RPMI7951 (cell line): Measurements from ENCODE around the gene LPCAT1. TPM values are rescaled to one million over a fixed set of nuclear protein-coding genes. Genes with fewer than 3 reads are reported as not detected.
"Not testable (repeated sequence)": the region's sequence is repeated elsewhere in the genome, so short reads cannot be mapped to it uniquely, and the experiment has no call there.

Experiments used
- DNase-seq: peaks from one replicate; pipeline ENCODE4 v3.0.0-alpha.2; 2012; ENCODE audit warnings: low read depth
- total RNA-seq: library from RNA; depleted of rRNA; stranded (reverse); fragments of >200 nt; shearing (Covaris generic); gene quantifications from 2 replicates; pipeline ENCODE4 v1.2.3, GENCODE V29; 2014; rRNA removed

The LPCAT1 gene, protein sequence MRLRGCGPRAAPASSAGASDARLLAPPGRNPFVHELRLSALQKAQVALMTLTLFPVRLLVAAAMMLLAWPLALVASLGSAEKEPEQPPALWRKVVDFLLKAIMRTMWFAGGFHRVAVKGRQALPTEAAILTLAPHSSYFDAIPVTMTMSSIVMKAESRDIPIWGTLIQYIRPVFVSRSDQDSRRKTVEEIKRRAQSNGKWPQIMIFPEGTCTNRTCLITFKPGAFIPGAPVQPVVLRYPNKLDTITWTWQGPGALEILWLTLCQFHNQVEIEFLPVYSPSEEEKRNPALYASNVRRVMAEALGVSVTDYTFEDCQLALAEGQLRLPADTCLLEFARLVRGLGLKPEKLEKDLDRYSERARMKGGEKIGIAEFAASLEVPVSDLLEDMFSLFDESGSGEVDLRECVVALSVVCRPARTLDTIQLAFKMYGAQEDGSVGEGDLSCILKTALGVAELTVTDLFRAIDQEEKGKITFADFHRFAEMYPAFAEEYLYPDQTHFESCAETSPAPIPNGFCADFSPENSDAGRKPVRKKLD
- 12.3 and 15.0 TPM in 2 replicates for total RNA-seq

DNA sequence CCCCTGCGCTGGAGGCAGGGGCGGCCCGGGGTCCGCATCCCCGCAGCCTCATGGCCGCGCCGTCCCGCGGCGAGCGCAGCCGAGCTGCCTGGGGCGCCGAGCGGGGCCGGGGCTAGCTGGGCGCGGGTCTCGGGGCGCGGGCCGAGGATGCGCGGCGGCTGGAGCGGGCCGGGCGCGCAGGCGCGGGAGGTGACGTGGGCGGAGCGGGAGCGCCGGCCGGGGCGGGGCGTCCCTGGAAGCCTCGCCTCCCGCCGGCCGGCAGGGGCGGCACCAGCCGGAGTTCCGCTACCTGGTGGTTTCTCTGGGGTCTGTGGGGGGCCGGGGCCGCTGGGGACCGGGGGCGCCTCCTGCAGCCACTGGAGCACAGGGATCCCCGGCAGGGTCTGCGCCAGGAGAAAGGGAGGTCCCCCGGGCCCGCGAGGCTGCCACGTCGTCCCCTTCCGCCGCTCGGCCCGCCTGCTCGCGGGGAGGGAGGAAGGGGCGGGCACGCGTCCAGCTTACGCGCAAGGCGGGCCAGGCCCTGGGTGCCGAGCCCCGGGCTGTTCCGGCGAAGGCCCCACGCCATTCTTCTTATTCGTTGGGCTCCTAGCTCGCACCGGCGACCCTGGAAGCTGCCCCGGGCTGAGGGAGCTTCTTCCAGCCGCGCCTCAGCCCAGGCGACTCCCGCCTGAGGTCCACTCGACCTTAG lies at the start of gene LPCAT1:
Gene LPCAT1, minus strand, starts transcription at position 168 of the 688 bp plus-strand sequence. Its CDS starts 116 bp downstream, at position 52.
- peak; percentile 57 for DNase-seq

DNA sequence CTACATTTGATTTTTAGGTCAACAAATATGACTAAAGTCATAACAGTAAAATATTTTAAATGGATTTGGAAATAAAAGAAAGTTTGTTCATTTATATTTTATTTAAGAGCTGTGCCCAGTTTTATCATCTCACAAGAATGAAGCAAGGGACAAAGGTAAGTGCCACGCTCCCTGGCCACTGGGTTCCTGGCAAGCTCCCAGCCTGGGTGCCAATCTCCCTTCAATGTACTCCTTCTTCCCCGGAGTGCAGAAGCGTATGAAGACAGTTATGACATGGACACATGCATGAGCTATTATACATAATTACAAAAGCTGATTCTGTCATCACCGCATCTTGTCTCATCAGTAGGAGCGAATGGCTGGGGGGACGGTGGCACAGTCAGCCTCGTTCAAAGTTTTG lies 48.1 kb upstream of the LPCAT1 start:
- not testable (repeated sequence) for DNase-seq

DNA sequence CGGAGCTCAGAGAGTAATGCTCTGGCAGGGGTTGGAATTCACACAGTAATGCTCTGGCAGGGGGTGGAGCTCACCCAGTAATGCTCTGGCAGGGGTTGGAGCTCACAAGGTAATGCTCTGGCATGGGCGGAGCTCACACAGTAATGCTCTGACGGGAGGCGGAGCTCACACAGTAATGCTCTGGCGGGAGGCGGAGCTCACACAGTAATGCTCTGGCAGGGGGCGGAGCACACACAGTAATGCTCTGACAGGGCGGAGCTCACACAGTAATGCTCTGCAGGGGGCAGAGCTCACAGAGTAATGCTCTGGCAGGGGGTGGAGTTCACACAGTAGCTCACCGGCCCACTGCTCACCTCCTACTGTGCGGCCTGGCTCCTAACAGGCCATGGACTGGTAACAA lies 47.2 kb upstream of the LPCAT1 start:
- no peak for DNase-seq

DNA sequence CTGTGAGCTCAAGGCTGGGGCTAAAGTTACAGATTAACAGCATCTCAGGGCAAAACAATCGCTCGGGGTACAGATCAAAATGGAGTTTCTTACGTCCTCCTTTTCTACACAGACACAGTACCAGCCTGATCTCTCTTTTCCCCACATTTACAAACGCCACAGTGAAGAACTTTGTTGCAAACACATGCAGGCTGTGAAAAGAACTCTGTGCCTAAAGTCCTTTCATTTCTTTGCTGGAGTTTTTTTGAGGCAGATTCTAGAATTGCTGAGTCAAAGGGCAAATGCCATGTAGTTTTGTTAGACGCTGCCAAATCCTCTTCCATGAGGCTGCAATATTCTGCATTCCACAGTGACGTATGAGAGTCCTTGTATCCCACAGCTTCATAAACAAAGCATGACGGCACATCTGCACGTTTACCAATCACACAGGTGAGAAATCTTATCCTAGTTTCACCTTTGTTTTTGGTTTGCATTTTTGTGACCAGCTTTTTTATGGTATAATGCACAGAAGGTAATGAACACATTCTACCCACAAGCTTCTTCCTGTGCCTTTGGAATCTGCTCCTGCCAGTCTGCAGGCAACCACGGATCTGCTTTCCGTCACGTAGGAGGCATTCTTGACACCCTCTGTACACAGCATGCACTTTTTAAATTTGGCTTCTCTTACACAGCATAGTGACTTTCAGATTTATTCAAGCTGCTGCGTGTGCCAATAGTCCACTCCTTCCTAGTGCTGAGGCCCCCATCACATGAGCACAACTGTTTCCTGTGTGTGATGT lies 44.6 kb upstream of the LPCAT1 start:
- DNase-seq: peak; percentile 47

DNA sequence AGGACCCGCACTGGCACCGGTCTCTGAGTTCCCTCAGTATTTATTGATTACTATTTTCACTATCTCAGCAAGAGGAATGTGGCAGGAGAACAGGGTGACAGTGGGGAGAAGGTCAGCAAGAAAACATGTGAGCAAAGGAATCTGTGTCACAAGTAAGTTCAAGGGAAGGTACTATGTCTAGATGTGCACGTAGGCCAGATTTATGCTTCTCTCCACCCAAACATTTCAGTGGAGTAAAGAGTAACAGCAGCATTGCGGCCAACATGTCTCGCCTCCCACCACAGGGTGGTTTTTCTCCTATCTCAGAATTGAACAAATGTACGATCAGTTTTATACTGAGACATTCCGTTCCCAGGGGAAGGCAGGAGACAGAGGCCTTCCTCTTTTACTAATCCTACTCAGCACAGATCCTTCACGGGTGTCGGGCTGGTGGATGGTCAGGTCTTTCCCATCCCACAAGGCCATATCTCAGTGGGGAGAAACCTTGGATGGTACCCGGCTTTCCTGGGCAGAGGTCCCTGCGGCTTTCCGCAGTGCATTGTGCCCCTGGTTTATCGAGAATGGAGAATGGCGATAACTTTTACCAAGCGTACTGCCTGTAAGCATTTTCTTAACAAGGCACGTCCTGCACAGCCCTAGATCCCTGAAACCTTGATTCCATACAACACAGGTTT lies 43.9 kb upstream of the LPCAT1 start:
- DNase-seq: not testable (repeated sequence)

DNA sequence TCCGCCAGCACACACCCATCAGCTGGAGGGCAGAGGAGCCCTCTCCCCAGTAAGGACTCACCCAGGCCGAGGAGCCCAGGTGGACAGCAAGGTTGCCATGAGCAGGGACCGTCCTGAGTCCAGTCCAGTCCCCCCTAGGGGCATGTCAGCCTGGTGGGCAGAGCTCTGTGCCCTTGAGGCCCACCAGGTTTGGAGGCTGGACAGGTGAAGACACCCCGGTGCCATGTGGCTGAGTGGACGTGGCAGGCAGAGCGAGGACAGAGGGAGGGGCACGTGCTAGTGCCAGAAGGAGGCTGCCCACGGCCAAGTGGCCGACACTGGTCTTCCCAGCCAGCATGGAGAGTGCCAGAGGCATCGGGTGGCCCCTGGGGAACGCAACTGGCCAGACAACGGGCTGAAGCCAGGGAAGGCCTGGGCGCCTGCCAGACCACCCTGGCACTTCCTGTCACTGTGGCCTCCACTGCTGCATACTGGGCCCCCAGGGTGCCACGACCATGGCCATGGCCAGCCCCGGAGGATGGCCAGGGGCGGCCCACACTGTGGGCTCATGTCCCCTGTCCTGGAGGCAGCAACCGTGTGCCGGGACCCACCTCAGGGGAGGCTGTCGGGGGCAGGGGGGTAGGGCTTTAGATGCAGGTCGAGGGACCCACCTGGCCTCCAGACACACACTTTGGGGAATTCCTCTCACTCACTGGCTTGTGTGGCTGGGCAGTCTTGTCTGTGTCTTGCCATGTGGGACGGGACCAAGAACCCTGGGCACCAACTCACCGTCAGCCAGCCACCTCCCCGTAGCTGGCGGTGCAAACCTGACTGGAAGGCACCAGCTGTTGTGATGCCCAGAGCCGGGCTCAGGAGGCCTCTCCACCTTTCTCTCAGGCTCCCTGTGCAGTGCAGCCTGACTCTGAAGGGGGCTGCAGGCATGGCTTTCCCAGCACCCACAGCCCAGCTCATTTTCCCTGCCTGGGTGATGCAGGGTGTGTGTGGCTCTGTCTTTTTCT lies 42.3 kb upstream of the LPCAT1 start:
- DNase-seq: no peak

DNA sequence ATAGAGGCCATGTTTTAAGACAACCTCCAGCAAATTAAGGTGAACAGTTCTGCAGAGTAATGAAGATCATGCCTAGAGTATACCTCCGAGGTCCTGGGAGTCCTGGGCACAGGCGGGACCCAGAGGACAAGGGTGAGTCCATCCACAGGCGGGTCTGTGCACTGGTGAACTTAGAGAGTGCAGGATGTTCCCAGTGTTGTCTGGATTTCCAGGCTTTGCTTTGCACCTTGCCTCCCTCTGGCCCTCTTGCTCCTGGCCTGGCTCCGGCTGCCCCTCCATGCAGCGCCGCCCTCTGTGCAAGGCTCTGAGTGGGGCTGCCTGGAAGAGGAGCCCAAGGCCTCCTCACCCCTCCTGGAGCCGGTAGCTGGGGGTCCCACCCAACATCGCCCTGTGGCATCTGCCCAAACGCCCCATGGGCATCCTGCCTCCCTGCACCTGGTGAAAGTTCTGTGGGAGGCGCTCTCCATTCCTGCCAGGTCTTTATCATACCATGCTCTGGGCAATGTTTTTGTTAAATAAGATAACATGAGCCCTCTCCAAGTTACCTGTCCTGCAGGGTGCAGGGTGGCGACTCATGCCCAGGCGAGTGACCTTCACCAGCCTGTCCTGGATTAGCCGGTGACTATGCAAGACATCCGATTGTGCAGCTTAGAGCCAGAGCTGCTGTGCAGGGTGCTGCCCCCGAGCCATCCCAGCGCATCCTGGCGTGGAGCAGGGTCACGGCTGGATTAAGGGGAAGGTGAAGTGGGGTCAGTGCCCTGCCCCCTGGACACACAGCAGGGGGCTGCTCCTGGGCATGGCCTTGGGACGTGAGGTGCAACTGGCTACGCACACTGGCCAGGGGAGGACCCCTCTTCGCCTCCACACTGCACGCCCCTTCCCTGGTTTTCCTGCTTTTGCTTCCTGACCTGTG lies 41.3 kb upstream of the LPCAT1 start:
- DNase-seq: no peak

DNA sequence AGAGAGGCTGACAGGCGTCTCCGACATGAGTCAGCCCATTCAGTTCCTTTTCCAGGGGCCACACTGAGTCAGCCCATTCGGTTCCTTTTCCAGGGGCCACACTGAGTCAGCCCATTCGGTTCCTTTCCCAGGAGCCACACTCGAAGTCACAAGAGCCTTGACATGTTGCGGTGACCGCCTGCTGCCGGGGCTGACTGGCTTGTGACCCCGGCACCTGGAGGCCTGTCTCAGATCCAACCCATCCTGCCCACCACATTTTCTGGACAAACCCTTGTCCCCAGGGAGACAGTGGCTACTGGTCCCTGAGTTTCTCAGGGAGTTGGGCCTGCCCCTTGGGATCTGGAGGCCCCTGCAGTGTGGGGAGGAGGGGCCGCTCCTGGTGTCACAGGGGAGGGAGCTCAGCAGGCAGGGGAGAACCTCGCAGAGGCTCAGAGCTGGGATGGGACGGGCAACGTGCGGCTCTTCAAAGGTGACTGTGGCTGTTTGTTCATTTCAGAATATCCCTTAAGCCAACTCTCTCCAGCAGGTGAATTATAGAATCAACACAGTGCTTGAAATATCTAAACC lies 40.5 kb upstream of the LPCAT1 start:
- no peak for DNase-seq

DNA sequence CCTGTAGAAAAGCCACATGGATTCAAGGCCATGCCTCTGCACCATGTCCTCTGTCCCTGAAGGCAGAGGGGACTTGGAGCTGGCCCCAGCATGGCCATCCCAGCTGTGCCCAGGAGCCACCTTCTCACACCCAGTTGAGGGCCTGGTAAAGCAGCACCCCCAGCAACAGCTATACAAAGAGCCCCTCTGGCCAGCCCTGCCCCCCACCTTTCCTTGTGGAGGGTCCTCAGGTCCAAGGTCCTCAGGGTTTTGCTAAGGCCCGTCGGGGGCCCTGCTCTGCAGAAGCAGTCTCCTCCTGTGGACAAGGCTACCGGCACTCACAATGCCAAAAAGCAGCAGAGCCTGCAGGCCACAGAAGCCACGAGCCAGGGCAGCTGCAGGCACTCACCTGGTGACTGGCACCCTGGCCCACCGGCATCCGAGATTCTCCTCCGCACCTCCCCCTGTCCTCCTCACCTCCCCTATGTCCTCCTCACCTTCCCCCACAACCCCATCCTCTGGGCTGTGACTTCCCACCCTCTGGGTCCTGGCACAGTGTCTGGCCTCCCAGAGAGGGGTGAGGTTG lies 39.9 kb upstream of the LPCAT1 start:
- DNase-seq: no peak

DNA sequence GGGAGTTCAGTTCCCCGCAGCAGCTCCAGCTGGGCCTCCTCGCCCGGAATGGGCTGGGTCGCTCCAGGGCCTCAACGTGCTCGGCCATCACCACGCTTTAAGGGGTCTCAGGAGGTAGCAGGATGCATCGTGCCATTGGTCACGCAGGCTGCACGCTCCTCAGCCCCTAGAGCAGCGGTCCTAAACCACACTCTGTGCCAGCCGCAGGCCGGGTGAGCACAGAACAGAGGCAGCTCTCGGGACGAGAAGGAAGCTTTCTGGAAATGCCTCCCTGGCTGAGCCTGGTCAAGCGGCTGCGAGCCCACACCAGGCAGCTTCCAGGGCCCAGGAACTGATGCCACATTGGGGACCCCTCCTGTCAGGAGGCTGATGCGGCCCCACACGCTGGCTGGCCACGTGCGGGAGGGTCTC lies 39.3 kb upstream of the LPCAT1 start:
- no peak for DNase-seq

DNA sequence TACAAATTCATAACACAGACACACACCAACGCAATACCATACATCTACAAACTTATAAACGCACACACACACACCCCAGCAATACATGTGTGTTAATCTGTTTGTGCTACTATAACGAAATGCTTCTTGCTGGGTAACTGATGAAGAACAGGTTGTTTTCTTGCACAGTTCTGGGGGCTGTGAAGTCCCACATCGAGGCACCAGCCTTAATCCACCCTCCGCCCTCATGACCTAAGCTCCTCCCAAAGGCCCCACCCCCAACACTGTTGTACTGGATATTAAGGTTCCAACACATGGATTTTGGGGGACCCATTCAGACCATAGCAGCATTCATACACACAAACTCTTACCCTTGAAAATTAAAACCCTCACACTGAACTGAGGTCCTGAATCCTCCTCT lies 38.8 kb upstream of the LPCAT1 start:
- DNase-seq: no peak

DNA sequence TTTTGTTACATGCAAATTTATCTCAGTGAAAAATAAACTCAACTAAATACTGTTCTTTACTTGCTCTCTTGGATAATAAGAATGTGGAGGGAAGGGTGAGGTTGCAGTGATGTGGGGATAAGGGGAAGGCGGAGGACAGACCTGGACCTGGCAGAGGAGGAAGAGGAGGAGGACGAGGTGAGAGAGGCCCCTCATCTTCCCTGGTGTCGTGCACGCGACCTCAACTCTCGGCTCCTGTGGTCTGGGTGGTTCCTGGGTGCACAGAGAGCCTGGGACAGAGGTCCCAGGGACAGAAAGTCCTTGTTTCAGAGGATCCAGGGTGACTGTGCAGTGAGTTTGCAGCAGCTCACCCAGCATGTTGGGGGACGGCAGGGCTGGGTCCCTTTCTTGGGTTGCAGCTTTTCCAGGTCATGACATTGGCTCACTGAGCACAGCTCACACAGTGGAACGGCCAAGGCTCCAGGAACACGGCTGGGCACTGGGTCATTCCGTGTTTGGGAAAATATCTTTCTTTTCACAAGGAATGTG lies 37.7 kb upstream of the LPCAT1 start:
- DNase-seq: no peak

DNA sequence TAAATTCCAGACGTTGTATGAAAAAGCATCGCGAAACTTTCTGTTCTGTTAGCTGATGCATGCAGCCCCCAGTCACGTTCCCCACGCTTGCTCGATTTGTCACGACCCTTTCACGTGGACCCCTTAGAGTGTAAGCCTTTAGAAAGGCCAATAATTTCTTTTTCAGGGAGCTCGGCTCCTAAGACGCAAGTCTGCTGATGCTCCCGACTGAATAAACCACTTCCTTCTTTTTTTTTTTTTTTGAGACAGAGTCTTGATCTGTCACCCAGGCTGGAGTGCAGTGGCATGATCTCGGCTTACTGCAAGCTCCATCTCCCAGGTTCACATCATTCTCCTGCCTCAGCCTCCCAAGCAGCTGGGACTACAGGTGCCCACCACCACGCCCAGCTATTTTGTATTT lies 36.7 kb upstream of the LPCAT1 start:
- not testable (repeated sequence) for DNase-seq

DNA sequence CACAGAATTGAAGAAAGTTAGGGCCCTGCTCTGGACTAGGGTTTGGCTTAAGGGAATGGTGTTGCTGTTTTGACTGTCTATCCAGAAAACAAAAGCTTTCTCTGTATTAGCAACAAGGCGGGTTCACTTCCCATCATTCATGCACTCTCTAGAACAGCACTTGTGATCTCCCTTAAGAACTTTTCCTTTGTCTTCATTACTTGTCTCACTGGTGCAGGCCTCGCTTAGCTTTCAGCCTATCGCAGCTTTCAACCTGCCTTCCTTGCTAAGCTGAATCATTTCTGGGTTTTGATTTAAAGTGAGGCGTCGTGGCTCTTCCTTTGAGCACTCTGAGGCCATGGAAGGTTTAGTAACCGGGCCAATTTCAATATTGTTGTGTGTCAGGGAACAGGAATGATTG lies 35.2 kb upstream of the LPCAT1 start:
- DNase-seq: no peak

DNA sequence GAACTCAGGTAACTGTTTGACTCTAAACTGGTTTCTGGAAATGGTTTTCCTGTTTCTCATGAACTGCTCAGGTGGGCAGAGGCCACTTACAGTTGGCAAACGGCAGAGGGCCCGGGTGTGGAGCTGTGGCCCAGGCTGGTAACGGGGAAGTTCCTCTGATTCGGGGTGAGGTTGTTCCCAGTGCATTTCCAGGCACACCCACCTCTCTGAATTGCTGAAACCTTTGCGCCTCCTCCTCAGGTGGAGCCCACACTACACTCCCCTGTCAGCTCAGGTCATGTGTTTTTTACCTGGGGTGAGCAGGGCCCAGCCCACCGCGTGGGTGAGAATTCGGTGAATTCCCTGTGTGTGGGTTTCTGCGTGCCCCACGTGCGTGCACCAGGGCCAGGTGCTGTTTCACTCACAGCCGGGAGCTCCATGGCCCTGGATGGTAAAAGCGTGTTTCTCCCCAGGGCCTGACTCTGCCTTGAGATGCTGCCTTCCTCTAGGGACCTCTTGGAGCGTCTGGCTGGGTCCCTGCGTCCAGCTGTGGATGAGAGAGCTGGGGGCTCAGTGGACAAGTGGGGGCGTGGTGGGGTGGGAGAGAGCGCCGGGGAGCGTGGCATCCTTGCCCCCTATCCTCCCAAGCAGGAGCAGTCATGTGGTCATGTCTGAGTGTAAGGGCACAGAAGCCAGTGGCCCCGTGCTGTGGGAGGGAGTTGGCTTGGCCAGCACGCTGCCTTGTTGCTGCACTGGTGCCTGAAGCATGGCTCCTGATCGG lies 33.5 kb upstream of the LPCAT1 start:
- no peak for DNase-seq

DNA sequence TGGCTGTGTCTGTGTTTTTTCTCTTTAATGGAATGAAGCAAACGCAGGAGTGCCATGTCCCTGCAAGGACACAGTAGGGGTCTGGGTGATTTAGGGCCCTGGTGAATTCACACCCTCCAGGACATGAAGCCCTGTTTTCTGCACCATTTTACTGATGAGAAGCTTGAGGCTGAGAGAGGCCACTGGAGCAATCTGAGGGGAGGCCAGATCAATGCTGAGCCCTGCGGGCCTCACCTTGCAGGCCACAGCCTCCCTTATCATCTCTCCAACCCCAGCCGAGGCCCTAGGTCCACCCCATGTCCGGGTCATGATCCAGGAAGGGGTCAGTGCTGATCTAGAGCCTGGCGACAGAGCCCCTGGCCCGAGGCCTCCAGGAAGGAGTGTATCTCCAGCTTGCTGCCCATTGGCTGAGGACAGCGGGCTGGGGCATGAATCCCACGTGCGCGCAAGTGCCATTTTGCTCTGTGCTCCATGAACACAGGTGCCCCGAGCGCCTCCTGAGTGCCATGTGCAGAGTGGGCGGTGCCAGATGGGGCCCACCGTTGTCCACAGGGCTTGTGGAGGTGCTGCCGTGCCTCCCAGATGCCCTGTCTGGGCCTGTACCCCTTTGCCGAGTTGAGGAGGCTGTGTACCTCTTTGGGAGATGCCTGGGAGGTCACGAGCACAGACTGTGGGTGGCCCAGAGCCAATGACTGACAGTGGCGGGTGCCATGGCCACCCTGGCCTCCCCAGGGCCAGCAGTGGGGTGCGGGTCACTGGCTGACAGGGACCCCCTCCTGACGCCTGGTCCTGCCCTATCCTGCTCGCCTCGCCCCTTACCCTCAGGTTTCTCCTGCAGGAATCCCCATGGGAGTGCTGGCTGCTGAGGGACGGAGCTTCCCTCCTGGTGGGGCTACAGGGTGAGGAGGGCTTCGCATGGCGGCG lies 32.3 kb upstream of the LPCAT1 start:
- no peak for DNase-seq
